Measurements from ENCODE around the gene POLR3E. TPM values are rescaled to one million over a fixed set of nuclear protein-coding genes. Genes with fewer than 3 reads are reported as not detected.

The POLR3E gene
- total and polyA plus RNA-seq, 11 donors, result 15.2 to 72.6 (median 31.3) TPM

DNA sequence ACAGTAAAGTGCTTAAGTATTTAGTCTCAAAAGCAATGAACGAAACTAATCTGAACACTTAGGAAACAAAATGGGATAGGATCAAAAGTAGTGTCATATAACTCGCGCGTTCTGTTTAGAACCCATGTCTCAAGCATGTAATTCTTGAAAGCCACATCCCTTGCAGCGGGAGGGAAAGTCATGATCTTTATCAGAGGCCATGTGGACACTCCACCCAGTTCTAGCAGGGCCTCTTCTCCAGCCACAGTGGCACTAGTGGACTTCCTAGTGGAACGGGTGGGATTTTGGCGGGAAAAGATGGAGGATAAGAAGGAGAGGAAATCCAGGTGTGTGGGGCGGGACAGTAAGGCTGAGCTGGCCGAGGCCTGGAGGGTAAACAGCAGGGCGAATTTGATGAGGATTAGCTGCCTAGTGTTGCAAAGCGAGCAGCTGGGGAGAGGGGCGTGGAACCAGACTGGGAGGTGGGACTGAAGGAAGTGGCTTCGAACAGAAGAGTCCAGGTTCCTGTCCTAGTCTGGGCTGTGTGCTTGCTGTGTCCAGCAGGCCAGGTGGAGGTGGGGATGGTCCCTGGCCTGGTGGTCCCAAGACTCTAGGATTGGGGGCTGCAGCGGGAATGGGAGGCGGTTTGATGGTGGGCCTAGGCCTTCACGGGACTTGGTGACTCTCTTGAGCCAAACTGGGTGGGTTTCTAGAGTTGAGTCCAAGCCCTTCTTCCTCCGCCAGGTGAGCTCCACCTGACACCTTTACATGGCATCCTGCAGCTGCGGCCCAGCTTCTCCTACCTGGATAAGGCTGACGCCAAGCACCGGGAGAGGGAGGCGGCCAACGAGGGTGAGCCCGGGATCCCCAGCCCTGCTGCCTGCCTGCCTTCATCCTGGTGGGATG is 15.9 kb downstream of the POLR3E start:
- no peak overlapping the region for H3K27ac ChIP-seq
- no peak for TF ChIP-seq POLR2A (IDR thresholded peaks at IDR 0.05)
- TF ChIP-seq, protein P1, sequence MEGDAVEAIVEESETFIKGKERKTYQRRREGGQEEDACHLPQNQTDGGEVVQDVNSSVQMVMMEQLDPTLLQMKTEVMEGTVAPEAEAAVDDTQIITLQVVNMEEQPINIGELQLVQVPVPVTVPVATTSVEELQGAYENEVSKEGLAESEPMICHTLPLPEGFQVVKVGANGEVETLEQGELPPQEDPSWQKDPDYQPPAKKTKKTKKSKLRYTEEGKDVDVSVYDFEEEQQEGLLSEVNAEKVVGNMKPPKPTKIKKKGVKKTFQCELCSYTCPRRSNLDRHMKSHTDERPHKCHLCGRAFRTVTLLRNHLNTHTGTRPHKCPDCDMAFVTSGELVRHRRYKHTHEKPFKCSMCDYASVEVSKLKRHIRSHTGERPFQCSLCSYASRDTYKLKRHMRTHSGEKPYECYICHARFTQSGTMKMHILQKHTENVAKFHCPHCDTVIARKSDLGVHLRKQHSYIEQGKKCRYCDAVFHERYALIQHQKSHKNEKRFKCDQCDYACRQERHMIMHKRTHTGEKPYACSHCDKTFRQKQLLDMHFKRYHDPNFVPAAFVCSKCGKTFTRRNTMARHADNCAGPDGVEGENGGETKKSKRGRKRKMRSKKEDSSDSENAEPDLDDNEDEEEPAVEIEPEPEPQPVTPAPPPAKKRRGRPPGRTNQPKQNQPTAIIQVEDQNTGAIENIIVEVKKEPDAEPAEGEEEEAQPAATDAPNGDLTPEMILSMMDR (IDR thresholded peaks at IDR 0.05), result no peak
- H3K9me3 ChIP-seq, result no peaks in the 10 kb centered on the region
- no peak for DNase-seq
- 88 to 92% (median 92%) methylated on average over 16 to 23 of the region's 23 CpGs for WGBS, 4 donors
- H3K27me3 ChIP-seq, result no peaks in the 10 kb centered on the region
- H3K36me3 ChIP-seq, result peaks cover 0 to 100% (median 94%) of the 10 kb centered on the region in 9 donors
- no peak overlapping the region for H3K4me3 ChIP-seq
- no peak for ATAC-seq
- peaks cover 0 to 2% (median 0%) of the 10 kb centered on the region in 12 donors for H3K4me1 ChIP-seq
- intact Hi-C loops (cut with DNase I), result loop anchor here in 2 of 10 donors (10.0 kb wide), 2 partner anchors 62 to 1158 kb away; partner anchors contain the start of genes CDR2 (in 1 of the 2), DNAH3 (in 1 of the 2) and LDAF1 (in 1 of the 2)

DNA sequence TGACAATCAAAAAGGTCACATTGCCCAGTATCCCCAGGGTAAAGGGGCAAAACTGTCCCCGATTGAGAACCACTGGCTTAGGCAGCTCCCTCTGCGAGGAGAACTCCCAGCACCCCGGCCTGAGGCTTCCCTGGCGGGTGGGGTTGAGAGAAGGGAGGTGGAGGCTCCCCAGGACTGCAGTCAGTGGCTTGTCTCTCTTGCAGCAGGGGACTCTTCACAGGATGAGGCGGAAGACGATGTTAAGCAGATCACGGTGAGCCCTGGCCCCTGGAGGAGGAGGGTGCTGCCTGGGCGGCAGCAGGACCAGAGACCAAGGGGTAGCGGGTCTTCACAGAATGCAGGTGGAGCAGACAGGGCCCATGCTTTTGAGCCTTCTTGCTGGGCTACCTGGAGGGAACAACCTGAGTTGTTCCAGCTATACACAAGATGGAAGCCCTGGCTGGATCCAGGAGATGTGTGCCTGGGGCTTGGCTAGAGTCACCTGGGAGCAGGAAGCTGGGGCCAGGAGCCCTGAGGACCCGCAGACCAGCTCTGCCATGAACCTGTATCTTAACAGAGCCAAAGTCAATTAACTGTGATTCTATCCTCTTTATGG is 16.8 kb downstream of the POLR3E start:
- TF ChIP-seq POLR2A (IDR thresholded peaks at IDR 0.05), result no peak
- TF ChIP-seq, protein P1 (IDR thresholded peaks at IDR 0.05), result no peak
- peaks cover 0 to 6% (median 0%) of the 10 kb centered on the region in 12 donors for H3K4me1 ChIP-seq
- no peak for ATAC-seq
- no peak overlapping the region for H3K27ac ChIP-seq
- H3K4me3 ChIP-seq, result no peak overlapping the region
- no peaks in the 10 kb centered on the region for H3K27me3 ChIP-seq
- WGBS, 4 donors, result 88 to 94% (median 91%) methylated on average over 10 of the region's 10 CpGs
- peaks cover 0 to 100% (median 96%) of the 10 kb centered on the region in 9 donors for H3K36me3 ChIP-seq
- no peaks in the 10 kb centered on the region for H3K9me3 ChIP-seq
- intact Hi-C loops (cut with DNase I), result loop anchor here in 2 of 10 donors (10.0 kb wide), 2 partner anchors 61 to 1159 kb away; partner anchors contain the start of genes CDR2 (in 1 of the 2), DNAH3 (in 1 of the 2) and LDAF1 (in 1 of the 2)
- DNase-seq, result no peak

DNA sequence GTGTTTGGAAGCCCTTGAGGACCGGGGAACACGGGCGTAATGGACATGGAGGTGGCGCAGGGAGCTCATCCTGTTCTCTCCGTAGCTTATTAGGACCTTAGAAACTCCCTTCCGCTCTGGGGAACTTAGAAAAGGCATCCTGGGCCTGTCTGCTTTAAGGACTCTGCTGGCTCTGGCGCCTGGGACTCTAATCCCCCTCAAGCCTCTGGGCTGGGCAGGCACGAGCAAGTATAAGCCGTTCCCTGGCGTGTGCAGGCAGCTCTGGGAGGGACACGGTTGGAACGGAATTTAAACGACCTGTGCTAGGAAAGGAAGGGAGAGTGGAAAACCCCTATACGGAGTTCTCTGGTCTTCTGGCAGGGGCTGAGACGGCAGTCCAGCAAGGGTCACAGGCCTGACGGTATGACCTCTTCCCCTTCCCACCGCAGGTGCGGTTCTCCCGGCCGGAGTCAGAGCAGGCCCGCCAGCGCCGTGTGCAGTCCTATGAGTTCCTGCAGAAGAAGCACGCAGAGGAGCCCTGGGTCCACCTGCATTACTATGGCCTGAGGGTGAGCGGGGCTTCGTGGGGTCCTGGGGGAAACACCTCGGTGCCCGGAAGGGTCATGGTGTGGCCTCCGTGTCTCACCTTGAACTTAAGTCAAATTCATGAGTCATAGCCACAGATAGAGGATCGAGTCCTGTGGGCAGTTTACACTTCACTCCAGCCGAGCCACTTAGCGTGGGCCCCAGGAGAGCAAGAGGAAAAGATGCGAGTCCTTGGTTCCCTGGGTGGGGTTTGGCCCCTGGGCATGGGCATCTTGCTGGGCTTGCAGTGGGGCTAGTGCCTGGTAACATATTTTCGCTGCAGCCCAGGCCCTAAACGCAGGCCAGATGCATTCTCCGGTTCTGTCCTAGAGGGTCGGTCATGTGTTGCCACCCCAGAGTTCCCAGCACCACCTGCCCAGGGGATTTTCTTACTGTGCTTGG is 17.7 kb downstream of the POLR3E start:
- Histone ChIP-seq H3K4me3 (no peak overlapping the region), H3K4me1 (peaks cover 0 to 6% (median 0%) of the 10 kb centered on the region in 12 donors), H3K36me3 (peaks cover 0 to 100% (median 96%) of the 10 kb centered on the region in 9 donors), H3K27ac (no peak overlapping the region), H3K9me3 (no peaks in the 10 kb centered on the region), H3K27me3 (no peaks in the 10 kb centered on the region)
- 86 to 90% (median 89%) methylated on average over 32 to 37 of the region's 37 CpGs for WGBS, 4 donors
- no peak for DNase-seq
- no peak for ATAC-seq
- no peak for TF ChIP-seq POLR2A (IDR thresholded peaks at IDR 0.05)
- TF ChIP-seq, protein P1 (IDR thresholded peaks at IDR 0.05), result no peak
- intact Hi-C loops (cut with DNase I), result loop anchor here in 2 of 10 donors (10.0 kb wide), 2 partner anchors 60 to 1160 kb away; partner anchors contain the start of genes CDR2 (in 1 of the 2), DNAH3 (in 1 of the 2) and LDAF1 (in 1 of the 2)
